COLO829 (cell line): ENCODE results near the gene GYPB.
"Not testable (repeated sequence)": the region's sequence is repeated elsewhere in the genome, so short reads cannot be mapped to it uniquely, and the experiment has no call there.

Source experiments
- DNase-seq: peaks from one replicate; pipeline ENCODE4 v3.0.0; 2012; ENCODE audit warnings: low spot score

Gene GYPB

DNA sequence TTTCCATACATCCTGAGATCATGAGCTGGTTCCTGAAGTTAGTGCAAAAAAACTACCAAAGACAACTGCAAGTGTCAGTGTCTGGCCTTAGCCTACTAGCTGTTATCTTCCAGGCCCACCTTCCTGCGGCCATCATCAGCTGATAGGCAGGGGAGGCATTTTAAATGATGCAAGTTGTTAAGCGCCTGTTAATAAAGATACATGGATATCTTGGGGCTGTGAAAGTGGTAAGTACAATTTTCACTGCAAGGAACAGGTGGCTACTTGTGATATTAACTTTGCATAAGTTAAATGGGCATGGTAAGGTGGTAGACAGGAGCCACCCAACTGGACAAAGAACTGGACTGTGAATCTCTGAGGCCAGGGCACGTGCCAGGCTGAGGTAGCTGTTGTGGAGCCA lies at the start of gene GYPB:
GYPB (minus strand) TSS at position 104 of the 400 bp plus-strand sequence; CDS start at position 11, 93 bp downstream.
- DNase-seq, result not testable (repeated sequence)

DNA sequence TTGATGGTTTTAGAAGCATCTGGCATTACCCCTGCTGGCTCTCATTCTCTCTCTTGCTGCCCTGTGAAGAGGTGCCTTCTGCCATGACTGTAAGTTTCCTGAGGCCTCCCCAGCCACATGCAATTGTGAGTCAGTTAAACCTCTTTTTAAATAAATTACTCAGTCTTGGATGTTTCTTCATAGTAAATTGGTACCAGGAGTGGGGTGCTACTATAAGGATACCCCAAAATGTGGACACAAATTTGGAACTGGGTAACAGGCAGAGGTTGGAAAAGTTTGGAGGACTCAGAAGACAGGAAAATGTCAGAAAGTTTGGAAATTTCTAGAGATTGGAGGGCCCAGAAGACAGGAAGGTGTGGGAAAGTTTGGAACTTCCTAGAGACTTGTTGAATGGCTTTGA lies 42.4 kb upstream of the GYPB start:
- not testable (repeated sequence) for DNase-seq

DNA sequence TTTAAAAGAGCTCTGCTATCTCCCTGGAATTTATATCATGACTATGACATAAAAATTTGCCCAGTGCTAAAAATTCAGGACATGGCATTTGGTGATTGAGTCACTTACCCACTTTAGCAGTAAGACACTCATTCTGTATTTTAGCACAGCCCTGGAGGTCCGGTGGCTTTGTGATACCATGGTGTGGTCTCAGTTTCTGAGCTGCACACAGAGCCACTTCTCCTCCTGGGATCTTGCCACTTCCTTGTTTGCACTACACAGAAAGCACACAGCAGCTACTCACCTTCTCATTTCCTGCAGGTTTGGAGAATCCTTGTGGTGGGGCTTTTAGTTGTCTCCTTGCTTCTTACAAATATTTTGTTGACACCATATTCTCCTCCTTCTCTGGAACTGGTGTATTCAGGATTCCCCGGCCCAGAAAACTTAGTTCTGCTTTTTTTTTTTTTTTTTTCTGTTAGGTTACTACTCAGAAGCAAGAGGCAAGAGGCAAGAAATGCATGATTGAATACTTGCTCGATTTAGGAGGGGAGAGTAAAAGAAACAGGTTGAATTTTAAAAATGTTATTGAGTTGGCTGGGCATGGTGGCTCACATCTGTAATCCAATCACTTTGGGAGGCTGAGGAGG lies 41.2 kb upstream of the GYPB start:
- DNase-seq, result not testable (repeated sequence)

DNA sequence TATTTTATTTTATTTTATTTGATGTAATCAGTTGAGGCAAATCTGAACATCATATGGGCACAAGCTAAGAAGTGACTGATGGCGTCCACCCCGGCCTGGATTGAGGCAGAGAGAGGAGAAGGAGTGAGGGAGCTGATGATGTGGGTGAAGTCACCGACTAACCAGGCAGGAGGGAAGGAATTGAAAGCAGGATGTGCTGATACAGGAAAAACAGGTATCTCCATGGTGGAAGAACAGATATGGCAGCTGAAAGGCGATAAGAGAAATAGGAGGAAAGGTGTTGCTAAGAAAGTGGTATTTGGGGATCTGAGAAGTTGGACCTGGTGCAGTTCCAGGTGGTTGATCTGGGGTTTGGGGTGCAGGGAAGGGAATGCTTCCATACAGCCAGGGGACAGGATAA lies 37.6 kb upstream of the GYPB start:
- DNase-seq, result no peak

DNA sequence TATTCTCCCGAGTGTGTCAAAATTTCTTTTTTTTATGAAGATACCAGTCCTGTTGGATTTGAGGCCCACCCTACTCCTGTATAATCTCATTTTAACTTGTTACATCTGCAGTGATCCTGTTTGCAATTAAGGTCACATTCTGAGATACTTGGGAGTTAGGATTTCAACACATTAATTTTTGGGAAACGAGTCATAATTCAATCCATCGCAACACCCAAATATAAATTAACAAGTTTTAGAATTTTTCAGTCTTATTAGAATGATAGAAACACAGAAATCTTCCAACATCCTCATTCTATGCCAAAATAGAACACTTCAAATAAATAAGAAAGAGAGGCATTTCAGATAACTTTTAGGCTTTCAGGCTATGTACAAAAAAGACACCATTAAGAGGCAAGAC lies 36.2 kb upstream of the GYPB start:
- not testable (repeated sequence) for DNase-seq

DNA sequence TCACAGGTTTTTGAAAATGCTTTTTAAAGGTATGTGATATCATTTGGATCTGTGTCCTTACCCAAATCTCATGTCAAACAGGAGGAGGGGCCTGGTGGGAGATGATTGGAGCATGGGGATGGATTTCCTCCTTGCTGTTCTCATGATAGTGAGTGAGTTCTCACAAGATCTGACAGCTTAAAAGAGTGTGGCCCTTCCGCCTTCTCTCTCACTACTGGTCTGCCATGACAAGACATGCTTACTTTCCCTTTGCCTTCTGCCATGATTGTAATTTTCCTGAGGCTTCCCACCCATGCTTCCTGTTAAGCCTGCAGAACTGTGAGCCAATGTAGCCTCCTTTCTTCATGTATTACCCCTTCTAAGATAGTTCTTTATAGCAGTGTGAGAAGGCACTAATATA lies 32.3 kb upstream of the GYPB start:
- not testable (repeated sequence) for DNase-seq

DNA sequence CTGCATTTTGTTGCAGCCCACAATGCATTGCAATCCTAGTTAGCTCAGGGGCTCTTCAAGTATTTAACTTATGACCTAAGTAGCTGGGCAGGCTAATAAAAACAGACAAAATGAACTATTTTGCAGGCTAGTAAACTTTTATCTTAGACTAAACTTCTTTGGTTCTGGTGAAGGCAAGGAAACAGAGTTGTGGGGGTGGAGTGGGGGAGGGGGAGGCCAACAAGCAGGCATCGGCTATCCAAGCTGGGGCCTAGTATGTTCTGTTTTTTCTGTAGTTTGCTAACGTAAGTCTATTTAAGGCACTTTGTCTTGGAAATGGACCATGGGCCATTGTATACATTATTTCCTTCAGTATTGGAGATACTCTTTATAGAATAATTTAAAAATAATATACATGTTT lies 31.5 kb upstream of the GYPB start:
- not testable (repeated sequence) for DNase-seq

DNA sequence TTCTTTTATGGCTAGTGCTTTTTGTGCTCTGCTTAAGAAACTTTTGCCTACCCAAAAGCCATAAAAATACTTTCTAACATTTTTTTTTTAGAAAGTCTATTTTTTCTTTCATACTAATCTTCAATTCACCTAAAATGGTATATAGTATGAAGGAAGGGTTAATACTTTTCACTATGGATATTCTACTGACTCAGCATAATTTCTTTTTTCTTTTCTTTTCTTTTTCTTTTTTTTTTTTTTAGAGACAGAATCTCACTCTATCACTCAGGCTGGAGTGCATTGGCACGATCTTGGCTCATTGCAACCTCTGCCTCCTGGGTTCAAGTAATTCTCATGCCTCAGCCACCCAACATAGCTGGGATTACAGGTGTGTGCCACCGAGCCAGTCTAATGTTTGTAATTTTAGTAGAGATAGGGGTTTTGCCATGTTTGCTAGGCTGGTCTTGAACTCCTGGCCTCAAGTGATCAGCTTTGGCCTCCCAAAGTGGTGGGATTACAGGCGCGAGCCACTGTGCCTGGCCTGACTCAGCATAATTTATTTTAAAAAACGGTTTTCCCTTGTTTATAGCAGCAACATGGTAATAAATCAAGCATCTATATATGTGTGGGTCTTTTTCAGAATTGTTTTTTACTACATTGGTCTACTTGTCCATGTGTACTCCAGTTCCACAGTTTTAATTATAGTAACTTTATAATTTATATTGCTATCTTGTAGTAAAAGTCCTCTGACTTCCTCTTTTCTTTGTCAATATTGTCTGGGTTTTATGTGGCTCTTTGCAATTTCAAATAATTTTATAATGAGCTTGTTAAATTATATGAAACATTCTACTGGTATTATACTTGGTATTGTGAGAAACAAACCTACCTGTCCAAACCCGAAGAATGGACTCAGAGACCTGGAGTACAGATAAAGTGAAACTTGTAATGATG lies 30.6 kb upstream of the GYPB start:
- DNase-seq, result not testable (repeated sequence)

DNA sequence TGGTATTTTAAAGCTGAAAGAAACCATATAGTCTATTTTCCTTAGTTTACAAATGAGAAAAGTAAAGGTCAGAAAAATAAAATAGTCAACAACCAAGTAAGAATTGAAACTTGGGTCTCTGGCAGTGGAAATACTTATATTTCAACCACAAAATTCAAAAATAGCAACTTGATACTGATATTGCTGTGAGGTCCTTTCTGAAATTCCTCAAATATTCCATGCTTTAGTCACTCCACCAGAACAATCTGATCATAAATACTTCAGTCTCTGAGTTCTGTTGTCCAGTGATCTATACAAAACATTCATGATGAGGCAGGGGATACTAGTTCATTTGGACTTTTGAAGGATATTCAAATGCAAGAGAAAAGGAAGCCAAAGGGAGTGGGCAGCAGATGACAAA lies 25.8 kb upstream of the GYPB start:
- not testable (repeated sequence) for DNase-seq

DNA sequence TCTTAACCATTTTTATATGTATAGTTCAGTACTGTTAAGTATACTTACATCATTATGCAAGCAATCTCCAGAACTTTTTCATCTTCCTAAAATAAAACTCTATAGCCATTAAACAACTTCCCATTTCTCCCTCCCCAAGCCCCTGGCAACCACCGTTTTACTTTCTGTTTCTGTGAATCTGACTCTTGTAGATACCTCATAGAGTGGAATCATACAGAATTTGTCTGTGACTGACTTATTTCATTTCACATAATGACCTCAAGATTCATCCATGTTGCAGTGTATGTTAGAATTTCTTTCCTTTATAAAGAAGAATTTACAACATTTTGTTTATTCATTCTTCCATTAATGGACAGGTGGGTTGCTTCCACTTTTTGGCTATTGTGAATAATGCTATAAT lies 13.4 kb upstream of the GYPB start:
- DNase-seq, result not testable (repeated sequence)

DNA sequence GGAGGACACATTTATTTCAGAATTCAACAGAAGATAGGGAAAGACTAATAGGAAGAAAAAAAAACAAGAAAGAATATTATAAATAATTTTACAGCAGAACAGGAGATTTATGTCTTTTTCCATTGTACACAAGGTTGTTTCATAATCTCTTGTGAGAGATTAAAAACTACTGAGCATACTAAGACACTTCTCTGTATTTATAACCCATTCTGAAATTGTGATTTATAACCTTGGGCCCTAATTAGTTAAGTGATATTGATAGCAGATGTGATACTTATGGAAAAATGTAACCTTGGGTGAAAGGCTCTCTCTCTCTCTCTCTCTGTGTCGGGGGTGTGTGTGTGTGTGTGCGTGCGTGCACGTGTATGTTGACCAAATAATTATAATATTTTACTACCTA lies 12.7 kb upstream of the GYPB start:
- not testable (repeated sequence) for DNase-seq

DNA sequence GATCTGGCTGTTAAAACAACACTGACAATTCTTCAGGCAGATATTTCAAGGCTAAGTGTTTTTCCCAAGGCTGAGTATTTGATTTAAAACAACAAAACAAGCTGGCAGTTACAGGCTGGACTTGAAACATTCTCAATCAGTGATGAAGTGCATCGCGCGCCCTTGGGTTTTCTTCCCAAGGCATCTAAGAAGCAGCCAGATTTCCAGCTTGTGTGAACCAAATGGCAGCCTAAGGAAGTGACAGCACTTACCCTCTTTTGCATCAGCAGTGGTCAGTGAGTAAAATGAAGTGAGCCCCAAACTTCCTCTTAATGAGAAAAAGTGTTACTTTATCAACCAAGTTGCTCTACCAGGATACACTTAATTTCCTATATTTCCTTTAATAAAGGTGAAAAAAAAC lies 12.2 kb upstream of the GYPB start:
- DNase-seq, result not testable (repeated sequence)

DNA sequence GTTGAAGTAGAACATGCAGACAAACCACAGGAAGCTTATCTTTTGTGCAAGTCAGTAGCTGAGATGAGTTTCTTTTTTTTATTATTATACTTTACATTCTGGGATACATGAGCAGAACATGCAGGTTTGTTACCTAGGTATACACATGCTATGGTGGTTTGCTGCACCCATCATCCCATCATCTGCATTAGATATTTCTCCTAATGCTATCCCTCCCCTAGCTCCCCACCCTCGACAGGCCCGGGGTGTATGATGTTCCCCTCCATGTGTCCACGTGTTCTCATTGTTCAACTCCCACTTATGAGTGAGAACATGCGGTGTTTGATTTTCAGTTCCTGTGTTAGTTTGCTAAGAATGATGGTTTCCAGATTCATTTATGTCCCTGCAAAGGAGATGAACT lies 11.5 kb upstream of the GYPB start:
- DNase-seq, result not testable (repeated sequence)

DNA sequence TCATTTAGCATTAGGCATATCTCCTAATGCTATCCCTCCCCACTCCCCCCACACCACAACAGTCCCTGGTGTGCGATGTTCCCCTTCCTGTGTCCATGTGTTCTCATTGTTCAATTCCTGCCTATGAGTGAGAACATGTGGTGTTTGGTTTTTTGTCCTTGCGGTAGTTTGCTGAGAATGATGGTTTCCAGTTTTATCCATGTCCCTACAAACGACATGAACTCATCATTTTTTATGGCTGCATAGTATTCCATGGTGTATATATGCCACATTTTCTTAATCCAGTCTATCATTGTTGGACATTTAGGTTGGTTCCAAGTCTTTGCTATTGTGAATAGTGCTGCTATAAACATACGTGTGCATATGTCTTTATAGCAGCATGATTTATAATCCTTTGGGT lies 7.5 kb upstream of the GYPB start:
- not testable (repeated sequence) for DNase-seq

DNA sequence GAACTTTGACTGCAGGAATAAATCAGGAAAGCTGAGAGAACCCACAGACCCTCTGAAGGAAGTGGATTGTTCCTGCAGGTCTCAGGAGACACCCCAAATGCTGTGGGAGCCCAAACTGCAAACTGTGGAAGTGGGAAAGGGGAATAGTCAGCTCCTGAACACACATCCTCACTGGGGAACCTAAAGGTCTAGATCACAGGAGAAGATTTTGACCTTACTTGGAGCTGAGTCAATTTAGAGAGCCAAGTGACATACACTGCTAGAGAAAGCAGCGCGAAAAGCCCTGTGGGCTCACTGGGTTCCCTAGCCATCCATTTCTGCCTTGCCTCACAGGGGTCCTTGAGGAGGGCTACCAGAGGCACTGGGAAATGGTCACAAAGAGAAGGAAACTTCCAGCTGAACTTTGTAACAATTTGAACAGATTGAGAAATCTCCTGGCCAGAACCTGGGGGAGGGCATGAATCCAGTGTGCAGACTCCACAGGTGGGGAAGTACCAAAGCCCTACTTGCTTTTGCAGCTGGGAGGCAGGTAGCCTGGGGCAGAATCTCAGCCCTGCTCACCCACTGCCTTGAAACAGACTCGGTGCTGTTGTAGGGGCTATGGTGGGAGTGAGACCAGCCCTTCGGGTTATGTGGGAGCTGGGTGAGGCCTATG lies 5.3 kb upstream of the GYPB start:
- not testable (repeated sequence) for DNase-seq

DNA sequence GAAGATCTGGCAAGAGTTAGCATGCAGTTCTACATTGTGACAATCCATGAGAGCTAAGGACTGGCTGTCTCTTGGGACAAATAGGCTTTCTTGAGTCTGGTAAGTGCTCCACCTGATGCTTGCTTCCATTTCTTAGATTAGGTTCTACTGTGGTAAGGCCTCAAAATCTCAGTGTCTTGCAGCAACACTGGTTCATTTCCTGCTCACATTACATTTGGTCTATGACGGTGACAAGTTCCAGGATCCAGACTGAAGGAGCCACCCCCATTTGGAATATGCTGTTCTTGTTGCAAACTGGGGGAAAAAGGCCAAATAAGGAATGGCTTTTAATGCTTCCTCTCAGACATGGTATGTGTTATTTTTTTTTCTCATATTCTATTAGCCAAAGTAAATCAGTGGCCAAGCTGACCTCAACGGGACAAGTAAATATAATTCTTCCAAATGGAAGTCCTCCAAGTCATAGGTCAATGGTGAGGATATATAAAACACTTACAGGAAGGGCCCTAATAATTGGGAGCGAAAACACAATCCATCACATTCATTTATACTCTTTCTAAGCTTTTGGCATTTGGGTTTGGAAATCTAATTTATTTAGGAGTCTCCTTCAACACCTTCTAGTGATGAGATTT lies 3.7 kb upstream of the GYPB start:
- DNase-seq, result not testable (repeated sequence)

DNA sequence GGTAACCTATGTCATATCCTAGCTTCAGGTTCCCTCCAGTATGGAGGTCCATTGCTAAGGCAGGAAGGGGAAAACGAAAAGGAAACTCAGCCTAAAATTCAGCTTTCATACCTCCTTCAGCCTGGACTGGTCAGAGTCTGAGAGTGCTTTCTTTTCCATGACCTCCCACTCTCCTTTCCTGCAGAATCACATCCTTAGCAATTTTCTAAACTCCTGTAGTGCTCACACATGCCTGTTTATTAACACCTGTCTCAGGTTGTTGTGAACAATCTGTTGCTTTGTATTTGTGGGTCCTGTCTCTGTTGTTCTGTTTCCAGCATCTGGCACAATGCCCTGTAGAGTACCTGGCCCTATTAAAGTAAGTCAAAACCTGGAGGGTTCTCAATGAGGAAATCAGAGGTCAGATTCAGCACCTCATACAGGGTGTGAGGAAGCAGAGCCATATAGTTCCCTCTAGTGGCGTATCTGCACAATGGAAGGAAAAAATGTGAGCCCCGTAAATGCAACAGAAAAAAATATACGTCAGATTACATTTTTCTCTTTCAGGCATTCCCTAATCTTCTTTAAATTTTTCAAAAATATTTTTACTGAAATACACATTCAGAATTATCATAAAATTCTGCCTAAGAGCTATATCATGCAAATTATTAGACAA lies 2.3 kb upstream of the GYPB start:
- not testable (repeated sequence) for DNase-seq

DNA sequence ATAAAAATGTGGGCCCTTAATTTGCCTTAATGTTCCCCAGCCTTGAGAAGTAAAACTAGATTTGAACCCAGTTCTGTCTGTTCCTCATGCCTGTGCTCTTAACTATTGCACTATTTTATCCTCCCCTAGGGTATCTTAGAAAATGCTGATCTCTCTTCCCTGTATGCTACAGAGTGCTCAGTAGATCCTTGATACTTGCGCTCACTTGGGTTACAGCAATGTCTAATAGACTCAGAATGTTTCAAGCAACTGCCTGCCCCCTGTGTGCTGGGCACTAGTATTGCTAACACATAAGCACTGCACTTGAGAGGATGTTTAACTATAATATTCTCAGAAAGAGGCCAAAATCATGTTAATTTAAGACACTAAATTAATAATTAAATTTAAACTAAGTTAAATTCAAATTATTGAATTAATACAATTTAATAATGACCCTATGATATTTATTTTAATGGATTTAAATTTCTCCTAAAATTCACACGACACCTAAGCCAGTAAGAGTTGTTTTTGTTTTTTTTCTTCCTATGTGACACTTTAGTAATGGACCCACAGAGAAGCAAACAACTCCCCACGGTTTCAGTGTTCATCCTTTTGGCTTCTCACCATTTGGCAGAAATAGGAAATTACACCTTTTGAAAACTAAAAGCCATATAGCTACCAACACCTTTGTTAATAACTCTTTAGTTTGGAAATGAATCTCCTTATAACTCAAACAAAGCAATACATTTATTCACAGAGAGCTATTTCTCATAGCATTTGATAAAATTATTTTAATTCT lies 768 bp downstream of the GYPB start:
- DNase-seq, result not testable (repeated sequence)

DNA sequence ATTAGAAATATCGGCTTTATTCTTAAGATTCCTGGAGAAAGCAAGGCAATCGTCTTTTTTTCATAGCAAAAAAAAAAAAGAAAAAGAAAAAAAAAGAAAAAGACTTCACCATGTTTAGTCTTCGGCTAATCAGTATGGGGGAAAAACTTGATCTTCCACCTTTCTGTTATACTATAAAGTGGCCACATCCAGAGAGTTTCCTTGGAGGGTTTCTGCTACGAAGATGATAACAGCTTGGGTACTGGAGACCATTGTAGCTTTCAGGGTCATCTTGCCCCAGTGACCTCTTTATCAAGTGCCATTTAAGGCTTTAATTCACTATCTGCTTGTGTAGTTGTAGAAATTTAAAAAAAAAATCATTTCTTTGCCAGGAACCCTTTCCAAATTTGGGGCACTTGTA lies 1.9 kb downstream of the GYPB start:
- DNase-seq, result not testable (repeated sequence)

DNA sequence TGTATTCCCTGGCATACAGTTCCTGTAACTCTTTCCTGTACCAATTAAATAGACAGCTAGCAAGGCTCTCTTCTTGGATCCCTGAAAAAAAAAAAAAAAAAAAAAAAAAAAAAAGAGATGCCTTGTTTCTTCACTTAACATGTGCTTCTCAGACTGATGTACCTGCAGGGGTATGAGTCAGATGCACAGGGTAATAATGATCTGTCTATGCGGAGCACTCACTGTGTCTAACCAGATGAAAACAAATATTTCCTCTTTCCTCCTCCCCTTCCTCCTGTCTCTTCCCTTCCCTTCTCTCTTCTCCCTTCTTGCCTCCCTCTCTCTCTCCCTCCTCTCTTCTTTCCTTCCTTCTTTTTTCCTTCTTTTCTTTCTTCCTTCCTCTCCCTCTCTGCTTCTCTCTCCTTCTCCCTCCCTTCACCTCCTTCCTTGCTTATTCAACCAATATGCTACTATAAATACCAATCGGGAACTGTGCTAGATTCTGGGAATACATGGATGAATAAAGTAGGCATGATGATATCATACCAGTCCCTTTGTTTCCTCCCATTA lies 3.0 kb downstream of the GYPB start:
- not testable (repeated sequence) for DNase-seq

DNA sequence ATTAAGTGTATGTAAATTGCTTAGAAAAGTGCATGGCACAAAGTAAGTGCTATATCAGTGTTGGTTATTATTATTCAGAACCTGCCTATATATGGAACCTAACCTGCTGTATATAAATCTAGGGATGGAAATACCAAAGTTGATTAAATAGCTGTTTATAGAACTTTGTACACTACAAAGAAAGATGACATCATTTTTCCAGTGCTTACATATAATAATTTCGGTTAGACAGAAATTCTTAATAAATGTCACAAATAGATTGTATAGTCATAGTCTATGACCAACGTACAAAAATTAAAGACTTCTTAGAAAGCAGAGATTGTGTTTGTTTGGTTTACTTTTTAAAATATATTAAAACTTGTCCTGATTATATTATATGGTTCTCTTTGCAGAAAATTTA lies 4.4 kb downstream of the GYPB start:
- DNase-seq, result no peak
